H9 (cell line): ENCODE data around the gene NSUN3. TPM values are rescaled to one million over a fixed set of nuclear protein-coding genes. Genes with fewer than 3 reads are reported as not detected.

ENCODE experiments used
- DNase-seq: peaks from one replicate; pipeline ENCODE4 v3.0.0-alpha.2; 2017
- H2AFZ ChIP-seq: one replicate; pipeline ENCODE4 v1.6.1; 2013; ENCODE audit warnings: mild to moderate bottlenecking, low read length, control low read depth, moderate library complexity
- H2AK5ac ChIP-seq: 2 replicates; pipeline ENCODE4 v1.6.1; 2013; ENCODE audit warnings: low read length, control low read depth, mixed read lengths; ENCODE audit not compliant: insufficient read length
- H2BK120ac ChIP-seq: one replicate; pipeline ENCODE4 v1.6.1; 2013; ENCODE audit warnings: low read depth, mild to moderate bottlenecking, low read length, control low read depth, inconsistent platforms; ENCODE audit not compliant: poor library complexity, severe bottlenecking
- H2BK12ac ChIP-seq: 2 replicates; pipeline ENCODE4 v1.6.1; 2013; ENCODE audit warnings: low read length, control low read depth, mixed read lengths, low read depth; ENCODE audit not compliant: insufficient read length
- H2BK15ac ChIP-seq: 2 replicates; pipeline ENCODE4 v1.6.1; 2013; ENCODE audit warnings: low read depth, low read length, control low read depth
- H2BK20ac ChIP-seq: one replicate; pipeline ENCODE4 v1.6.1; 2013; ENCODE audit warnings: low read depth, mild to moderate bottlenecking, low read length, control low read depth, inconsistent platforms; ENCODE audit not compliant: poor library complexity, severe bottlenecking
- H2BK5ac ChIP-seq: 2 replicates; pipeline ENCODE4 v1.6.1; 2013; ENCODE audit warnings: low read length, control low read depth, mixed read lengths; ENCODE audit not compliant: insufficient read length
- H3K14ac ChIP-seq: 2 replicates; pipeline ENCODE4 v1.6.1; 2013; ENCODE audit warnings: low read length, control low read depth; ENCODE audit not compliant: insufficient read depth
- H3K18ac ChIP-seq: 2 replicates; pipeline ENCODE4 v1.6.1; 2013; ENCODE audit warnings: low read depth, mild to moderate bottlenecking, mixed read lengths, low read length, control low read depth; ENCODE audit not compliant: insufficient read length
- H3K23ac ChIP-seq: 2 replicates; pipeline ENCODE4 v1.6.1; 2013; ENCODE audit warnings: low read length, control low read depth, mixed read lengths, low read depth; ENCODE audit not compliant: insufficient read length
- H3K23me2 ChIP-seq: 2 replicates; pipeline ENCODE4 v1.6.1; 2013; ENCODE audit warnings: low read depth, mild to moderate bottlenecking, mixed read lengths, low read length, control low read depth; ENCODE audit not compliant: insufficient read length, poor library complexity, severe bottlenecking
- H3K27ac ChIP-seq: 2 replicates; pipeline ENCODE4 v1.5.1; 2013; ENCODE audit warnings: low read length, control low read depth, mixed read lengths, low read depth; ENCODE audit not compliant: insufficient read length
- H3K27me3 ChIP-seq: 2 replicates; pipeline ENCODE4 v1.6.1; 2013; ENCODE audit warnings: low read length, control low read depth, inconsistent platforms; ENCODE audit not compliant: insufficient read depth
- H3K4ac ChIP-seq: 2 replicates; pipeline ENCODE4 v1.6.1; 2013; ENCODE audit warnings: low read depth, mild to moderate bottlenecking, control low read depth, inconsistent platforms, low read length, moderate library complexity
- H3K4me1 ChIP-seq: 2 replicates; pipeline ENCODE4 v1.6.1; 2013; ENCODE audit warnings: low read length, control low read depth, inconsistent platforms; ENCODE audit not compliant: insufficient read depth
- H3K4me2 ChIP-seq: 2 replicates; pipeline ENCODE4 v1.6.1; 2013; ENCODE audit warnings: low read length, control low read depth, mixed read lengths; ENCODE audit not compliant: insufficient read length, insufficient read depth
- H3K56ac ChIP-seq: 2 replicates; pipeline ENCODE4 v1.6.1; 2013; ENCODE audit warnings: low read depth, mild to moderate bottlenecking, mixed read lengths, low read length, control low read depth; ENCODE audit not compliant: insufficient read length
- H3K79me1 ChIP-seq: 2 replicates; pipeline ENCODE4 v1.6.1; 2013; ENCODE audit warnings: low read depth, mild to moderate bottlenecking, moderate library complexity, low read length, control low read depth, inconsistent platforms; ENCODE audit not compliant: insufficient read depth, poor library complexity, severe bottlenecking
- H3K79me2 ChIP-seq: 2 replicates; pipeline ENCODE4 v1.6.1; 2013; ENCODE audit warnings: low read length, control low read depth, inconsistent platforms; ENCODE audit not compliant: insufficient read depth
- H3K9ac ChIP-seq: 2 replicates; pipeline ENCODE4 v1.6.1; 2013; ENCODE audit warnings: low read length, control low read depth, mixed read lengths; ENCODE audit not compliant: insufficient read length; ENCODE audit errors: extremely low read depth
- H3K9me3 ChIP-seq: one replicate; pipeline ENCODE4 v1.6.1; 2013; ENCODE audit warnings: low read depth, low read length, inconsistent platforms; ENCODE audit not compliant: control insufficient read depth
- H3T11ph ChIP-seq: one replicate; pipeline ENCODE4 v1.6.1; 2013; ENCODE audit warnings: mild to moderate bottlenecking, low read length, control low read depth, inconsistent platforms
- H4K20me1 ChIP-seq: one replicate; pipeline ENCODE4 v1.6.1; 2013; ENCODE audit not compliant: control insufficient read depth, insufficient read length, insufficient read depth
- H4K5ac ChIP-seq: 2 replicates; pipeline ENCODE4 v1.6.1; 2013; ENCODE audit warnings: low read depth, mild to moderate bottlenecking, mixed read lengths, low read length, control low read depth; ENCODE audit not compliant: insufficient read length
- H4K8ac ChIP-seq: replicated peaks from 2 replicates; pipeline ENCODE4 v1.6.1; 2013; ENCODE audit warnings: low read length, control low read depth, mixed read lengths, low read depth; ENCODE audit not compliant: insufficient read length
- H4K91ac ChIP-seq: 2 replicates; pipeline ENCODE4 v1.6.1; 2013; ENCODE audit warnings: low read depth, mild to moderate bottlenecking, moderate library complexity, mixed read lengths, low read length, control low read depth; ENCODE audit not compliant: insufficient read length
- H3K27ac Mint-ChIP-seq, 3 experiments: 2 replicates in 2 of 3; 3 replicates in 1 of 3; pipeline ENCODE4 v1.8.0; 2020 to 2021; ENCODE audit warnings: mixed read lengths in 3 of 3, mild to moderate bottlenecking in 1 of 3, moderate library complexity in 1 of 3
- H3K27me3 Mint-ChIP-seq: 2 replicates; pipeline ENCODE4 v1.8.0; 2021; ENCODE audit warnings: low read depth, mild to moderate bottlenecking, moderate library complexity, mixed read lengths
- H3K36me3 Mint-ChIP-seq, 3 experiments: 2 replicates in 2 of 3; 3 replicates in 1 of 3; pipeline ENCODE4 v1.8.0; 2020 to 2021; ENCODE audit warnings: low read depth in 3 of 3, mixed read lengths in 3 of 3; ENCODE audit not compliant: insufficient read depth in 1 of 3
- H3K4me1 Mint-ChIP-seq, 2 experiments: 2 replicates each; pipeline ENCODE4 v1.8.0; 2020; ENCODE audit warnings: mixed read lengths in 2 of 2
- H3K4me3 Mint-ChIP-seq, 2 experiments: 2 replicates in 1 of 2; 3 replicates in 1 of 2; pipeline ENCODE4 v1.8.0; 2020 to 2021; ENCODE audit warnings: mild to moderate bottlenecking in 2 of 2, mixed read lengths in 2 of 2, moderate library complexity in 1 of 2
- H3K9me3 Mint-ChIP-seq, 2 experiments: 2 replicates in 1 of 2; 3 replicates in 1 of 2; pipeline ENCODE4 v1.8.0; 2020; ENCODE audit warnings: mild to moderate bottlenecking in 2 of 2, mixed read lengths in 2 of 2, moderate library complexity in 1 of 2
- CTCF ChIP-seq: fragments of 200-600 bp; sonication (generic); conservative IDR thresholded peaks from 3 replicates; pipeline ENCODE4 v1.8.0; 2021; ENCODE audit warnings: antibody characterized with exemption, mild to moderate bottlenecking
- WGBS: extraction: QIAGEN DNeasy Blood & Tissue Kit; methylation state at CpG from one replicate; pipeline ENCODE4 v1.1.7; 2013; ENCODE audit warnings: missing lambda C conversion rate, low lambda C conversion rate, mixed read lengths; ENCODE audit not compliant: insufficient read length; ENCODE audit errors: extremely low coverage; 5-methylcytosine and 5-hydroxymethylcytosine counted together
- total RNA-seq: library from RNA; stranded (reverse); gene quantifications from 2 replicates; pipeline ENCODE4 v1.2.1, GENCODE V29; 2021

NSUN3 gene
- total RNA-seq, 1 experiment from 2014 or later: 7.4 TPM

- Histone ChIP-seq H3K18ac (no peak overlapping the region), H3K9ac (no peak overlapping the region), H3K9me3 (no peaks in the 10 kb centered on the region), H3T11ph (no peak overlapping the region), H3K56ac (no peak overlapping the region), H3K27me3 (no peaks in the 10 kb centered on the region), H4K5ac (no peak overlapping the region), H2BK20ac (no peak overlapping the region), H2BK15ac (no peak overlapping the region), H3K23me2 (no peaks in the 10 kb centered on the region), H2BK12ac (no peak overlapping the region), H2BK120ac (no peak overlapping the region), H3K4me1 (no peaks in the 10 kb centered on the region; the same call in 1 of the 2 replicates), H3K23ac (no peak overlapping the region), H2BK5ac (no peak overlapping the region), H4K8ac (no peak overlapping the region), H3K79me1 (no peaks in the 10 kb centered on the region), H3K79me2 (no peaks in the 10 kb centered on the region), H3K4me2 (no peak overlapping the region), H3K27ac (no peak overlapping the region), H2AK5ac (no peak overlapping the region), H3K14ac (no peak overlapping the region), H4K20me1 (no peaks in the 10 kb centered on the region), H2AFZ (no peak overlapping the region), H3K4ac (no peak overlapping the region), H4K91ac (no peak overlapping the region)
- Mint-ChIP-seq H3K36me3 (peaks cover 0 to 7% (median 0%) of the 10 kb centered on the region in 3 experiments; a peak in 4 of 7 replicates), H3K9me3 (no peaks in the 10 kb centered on the region), H3K27ac (no peak overlapping the region), H3K4me3 (no peak overlapping the region), H3K27me3 (no peaks in the 10 kb centered on the region), H3K4me1 (no peaks in the 10 kb centered on the region)
- DNase-seq: no peak
- TF ChIP-seq CTCF: no peak
- no CpG with 5 or more reads among the region's 4 CpGs for WGBS
Measured at GRCh38 chr3:94083261-94083660, 20.4 kb downstream of the NSUN3 start.
